T-cell (primary cell): ENCODE data around the gene PDP2. TPM values are rescaled to one million over a fixed set of nuclear protein-coding genes. Genes with fewer than 3 reads are reported as not detected.
"Not testable (repeated sequence)": the region's sequence is repeated elsewhere in the genome, so short reads cannot be mapped to it uniquely, and the experiment has no call there.

ENCODE experiments used
- ATAC-seq, 4 experiments: fragments of 200-7000 bp in 3 of 4; fragments of 150-1000 bp in 1 of 4; cut with Tn5 transposase; replicated peaks in 1 of 4; 1 replicate in 3 of 4; 2 replicates in 1 of 4; pipeline ENCODE4 v1.10.0; 2021; ENCODE audit warnings: moderate library complexity in 3 of 4, mild to moderate bottlenecking in 2 of 4, moderate number of reproducible peaks in 1 of 4
- CTCF ChIA-PET, 2 donors: fragments of 300-600 bp; sonication (Branson Sonifier 250); formaldehyde crosslinking; loops; one replicate each; lab custom pipeline; 2022; ENCODE audit warnings: antibody characterized with exemption in 2 of 2; lab: Charles Lee
- POLR2A ChIA-PET, 2 donors: fragments of 300-600 bp; sonication (Branson Sonifier 250); formaldehyde crosslinking; loops; one replicate each; lab custom pipeline; 2022; ENCODE audit warnings: antibody characterized with exemption in 2 of 2; lab: Charles Lee
- DNase-seq, 35 experiments: peaks; one replicate each; pipeline versions ENCODE4 v3.0.0 to v3.0.0-alpha.2; 2013 to 2023
- H3K27ac ChIP-seq: one replicate; pipeline ENCODE4 v1.5.1; 2013; ENCODE audit warnings: low read length
- H3K27me3 ChIP-seq, 2 experiments: replicated peaks in 1 of 2; 1 replicate in 1 of 2; 2 replicates in 1 of 2; pipeline versions ENCODE4 v1.6.1 to v1.7.0; 2013; ENCODE audit warnings: low read length in 1 of 2, mixed read lengths in 1 of 2; ENCODE audit not compliant: control insufficient read depth in 2 of 2, insufficient read depth in 2 of 2; ENCODE audit errors: extremely low read depth in 1 of 2
- H3K36me3 ChIP-seq, 2 donors: 1 replicate in 1 of 2; 2 replicates in 1 of 2; pipeline versions ENCODE4 v1.6.1 to v1.7.0; 2013; ENCODE audit warnings: low read length in 1 of 2; ENCODE audit not compliant: control insufficient read depth in 2 of 2, insufficient read depth in 1 of 2; ENCODE audit errors: extremely low read depth in 1 of 2
- H3K4me1 ChIP-seq, 2 experiments: 1 replicate in 1 of 2; 2 replicates in 1 of 2; pipeline versions ENCODE4 v1.6.1 to v1.7.0; 2013; ENCODE audit warnings: low read length in 2 of 2, mixed read lengths in 1 of 2; ENCODE audit not compliant: insufficient read depth in 2 of 2, control insufficient read depth in 1 of 2; ENCODE audit errors: extremely low read depth in 1 of 2
- H3K4me3 ChIP-seq, 2 donors: 1 replicate in 1 of 2; 2 replicates in 1 of 2; pipeline versions ENCODE4 v1.5.1 to v1.7.0; 2013; ENCODE audit warnings: mild to moderate bottlenecking in 2 of 2, low read length in 1 of 2, moderate library complexity in 1 of 2; ENCODE audit not compliant: control insufficient read depth in 1 of 2; ENCODE audit errors: extremely low read depth in 1 of 2
- H3K9me3 ChIP-seq: 2 replicates; pipeline ENCODE4 v1.7.0; 2013
- H3K27ac Mint-ChIP-seq, 2 donors: one replicate each; pipeline ENCODE4 v1.8.0; 2020 to 2021; ENCODE audit warnings: mild to moderate bottlenecking in 2 of 2, mixed read lengths in 2 of 2
- H3K27me3 Mint-ChIP-seq, 2 donors: one replicate each; pipeline ENCODE4 v1.8.0; 2021 to 2022; ENCODE audit warnings: mixed read lengths in 2 of 2
- H3K36me3 Mint-ChIP-seq: one replicate; pipeline ENCODE4 v1.8.0; 2021; ENCODE audit warnings: mixed read lengths
- H3K4me1 Mint-ChIP-seq, 3 donors: one replicate each; pipeline ENCODE4 v1.8.0; 2020 to 2022; ENCODE audit warnings: mixed read lengths in 3 of 3, mild to moderate bottlenecking in 1 of 3
- H3K4me3 Mint-ChIP-seq, 3 donors: one replicate each; pipeline ENCODE4 v1.8.0; 2020 to 2022; ENCODE audit warnings: mild to moderate bottlenecking in 3 of 3, mixed read lengths in 3 of 3, moderate library complexity in 3 of 3
- H3K9me3 Mint-ChIP-seq, 3 donors: one replicate each; pipeline ENCODE4 v1.8.0; 2020 to 2022; ENCODE audit warnings: mixed read lengths in 3 of 3
- WGBS: methylation state at CpG from one replicate; pipeline ENCODE4 v1.1.5; 2013; ENCODE audit warnings: missing lambda C conversion rate; ENCODE audit not compliant: insufficient coverage; 5-methylcytosine and 5-hydroxymethylcytosine counted together
- total RNA-seq, 35 experiments: library from RNA in 6 of 35; stranded (reverse) in 6 of 35; fragments of 120-200 nt in 1 of 35; gene quantifications; one replicate each; pipeline versions ENCODE4 v1.2.1 to v1.2.4 and lab custom pipeline; 2013 to 2026

PDP2 gene
- total RNA-seq, 5 donors from 2014 or later (not counting 1 experiment from before 2014, with no cell fraction given) = 7.1 to 16.5 (median 12.5) TPM

DNA sequence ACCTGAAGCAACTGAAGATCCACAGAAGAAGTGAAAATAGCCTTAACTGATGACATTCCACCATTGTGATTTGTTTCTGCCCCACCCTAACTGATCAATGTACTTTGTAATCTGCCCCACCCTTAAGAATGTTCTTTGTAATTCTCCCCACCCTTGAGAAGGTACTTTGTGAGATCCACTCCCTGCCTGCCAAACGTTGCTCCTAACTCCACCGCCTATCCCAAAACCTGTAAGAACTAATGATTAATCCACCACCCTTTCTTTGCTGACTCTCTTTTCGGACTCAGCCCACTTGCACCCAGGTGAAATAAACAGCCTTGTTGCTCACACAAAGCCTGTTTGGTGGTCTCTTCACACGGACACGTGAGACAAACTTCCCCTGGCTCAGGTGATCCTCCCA, 16.4 kb downstream of the PDP2 start:
- POLR2A ChIA-PET, H3K9me3 Mint-ChIP-seq, CTCF ChIA-PET: not testable (repeated sequence)

DNA sequence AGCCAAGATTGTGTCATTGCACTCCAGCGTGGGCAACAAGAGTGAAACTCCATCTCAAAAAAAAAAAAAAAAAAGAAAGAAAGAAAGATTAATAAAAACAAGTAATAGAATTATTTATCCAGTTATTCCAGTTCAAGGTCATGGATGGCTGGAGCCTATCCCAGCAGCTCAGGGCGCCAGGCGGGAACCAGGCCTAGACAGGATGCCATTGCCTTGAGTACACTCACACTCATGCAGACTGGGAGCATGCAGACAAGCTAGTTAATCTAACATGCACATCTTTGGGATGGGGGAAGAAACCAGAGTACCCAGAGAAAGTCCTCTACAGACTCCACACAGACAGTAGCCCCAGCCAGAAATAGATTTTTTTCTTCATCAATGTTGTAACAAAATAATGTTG, 17.9 kb downstream of the PDP2 start:
- DNase-seq = no peak
- Histone ChIP-seq H3K27me3 (peaks cover 0 to 2% of the 10 kb centered on the region in 2 experiments), H3K36me3 (peaks cover 0 to 4% of the 10 kb centered on the region in 2 donors), H3K9me3 (no peaks in the 10 kb centered on the region), H3K4me1 (peaks cover 0 to 7% of the 10 kb centered on the region in 2 experiments), H3K27ac (no peak overlapping the region), H3K4me3 (no peak overlapping the region)
- no peaks in the 10 kb centered on the region for H3K9me3 Mint-ChIP-seq
- H3K36me3 Mint-ChIP-seq = no peaks in the 10 kb centered on the region
- CTCF ChIA-PET = no interaction called here
- peaks cover under 1 to 7% (median 3%) of the 10 kb centered on the region in 3 donors for H3K4me1 Mint-ChIP-seq
- 100% methylated on average over 1 of the region's 3 CpGs for WGBS
- no peak overlapping the region for H3K27ac Mint-ChIP-seq
- POLR2A ChIA-PET = no interaction called here
- H3K4me3 Mint-ChIP-seq = no peak overlapping the region
- ATAC-seq = no peak
- no peaks in the 10 kb centered on the region for H3K27me3 Mint-ChIP-seq

More for the DNA sequence above, 16.4 kb downstream of the PDP2 start:
- not testable (repeated sequence) for H3K36me3 Mint-ChIP-seq, DNase-seq, H3K9me3 ChIP-seq, ATAC-seq, H3K36me3 ChIP-seq, H3K4me3 Mint-ChIP-seq, H3K27me3 Mint-ChIP-seq, H3K27ac ChIP-seq, H3K27me3 ChIP-seq, H3K4me3 ChIP-seq, H3K27ac Mint-ChIP-seq
- WGBS = 83% methylated on average over 4 of the region's 5 CpGs
- peaks cover 0 to 10% of the 10 kb centered on the region in 2 experiments for H3K4me1 ChIP-seq
- H3K4me1 Mint-ChIP-seq = peaks cover 3 to 14% (median 10%) of the 10 kb centered on the region in 3 donors

- Histone ChIP-seq H3K36me3 (peaks cover 0 to 4% of the 10 kb centered on the region in 2 donors), H3K4me3 (no peak overlapping the region), H3K27me3 (peaks cover 0 to 2% of the 10 kb centered on the region in 2 experiments), H3K4me1 (peaks cover 0 to 3% of the 10 kb centered on the region in 2 experiments), H3K9me3 (no peaks in the 10 kb centered on the region), H3K27ac (no peak overlapping the region)
- Mint-ChIP-seq H3K9me3 (no peaks in the 10 kb centered on the region), H3K4me3 (no peak overlapping the region), H3K27me3 (no peaks in the 10 kb centered on the region), H3K4me1 (peaks cover 0 to 6% (median 3%) of the 10 kb centered on the region in 3 donors), H3K27ac (no peak overlapping the region), H3K36me3 (no peaks in the 10 kb centered on the region)
- CTCF ChIA-PET = no interaction called here
- no CpG with 5 or more reads among the region's 2 CpGs for WGBS
- POLR2A ChIA-PET = no interaction called here
- DNase-seq = no peak
- no peak for ATAC-seq
These were observed 18.6 kb downstream of the PDP2 start for GRCh38 chr16:66898933-66899309.

DNA sequence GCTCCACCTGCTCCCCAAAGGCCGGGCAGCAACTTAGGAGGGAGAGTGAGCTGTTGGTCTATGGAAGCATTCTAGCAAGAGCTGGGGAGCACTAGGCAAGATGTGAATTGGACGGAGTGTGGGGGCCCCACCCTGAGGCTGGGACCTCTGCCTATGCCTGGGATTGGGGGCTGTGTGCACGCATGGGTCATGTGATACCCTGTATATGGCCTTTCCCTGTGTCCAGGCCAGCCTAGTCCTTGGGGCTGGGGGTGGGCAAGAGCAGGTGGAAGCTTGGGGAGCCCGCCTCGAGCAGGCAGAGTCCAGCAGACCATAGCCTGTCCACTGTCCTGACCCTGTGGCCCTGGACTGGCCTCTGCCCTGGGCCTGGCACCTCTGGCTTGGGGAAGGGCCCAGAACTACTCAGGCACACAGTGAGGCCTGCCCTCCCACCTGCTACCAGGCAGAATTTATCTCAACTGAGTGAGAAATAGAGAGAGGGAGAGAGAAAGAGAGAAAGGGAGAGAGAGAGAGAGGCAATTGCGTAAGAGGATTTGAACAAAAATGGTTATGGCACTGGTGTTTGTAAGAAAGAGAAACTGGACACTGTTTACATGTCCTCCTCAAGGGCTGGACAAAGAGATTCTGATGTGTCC, 19.1 kb downstream of the PDP2 start:
- no peak overlapping the region for H3K4me3 Mint-ChIP-seq
- ATAC-seq = no peak

GRCh38 chr16:66899945-66900710, 19.8 kb downstream of the PDP2 start:
- no peak overlapping the region for H3K4me3 ChIP-seq
- H3K27ac ChIP-seq = no peak overlapping the region
- WGBS = 66% methylated on average over 5 of the region's 9 CpGs
- ChIA-PET POLR2A (no interaction called here), CTCF (interaction anchor here in 1 of 2 donors (0.6 kb wide), 1 partner anchor 293 kb away, joined by 3 read pairs; no protein-coding TSS in a partner anchor)
- H3K36me3 Mint-ChIP-seq = no peaks in the 10 kb centered on the region
- H3K27me3 Mint-ChIP-seq = no peaks in the 10 kb centered on the region
- peaks cover 0 to 2% of the 10 kb centered on the region in 2 experiments for H3K27me3 ChIP-seq
- H3K9me3 ChIP-seq = no peaks in the 10 kb centered on the region
- no peak overlapping the region for H3K4me3 Mint-ChIP-seq
- H3K9me3 Mint-ChIP-seq = no peaks in the 10 kb centered on the region
- peaks cover 0 to 3% of the 10 kb centered on the region in 2 experiments for H3K4me1 ChIP-seq
- no peaks in the 10 kb centered on the region for H3K36me3 ChIP-seq
- no peak for ATAC-seq
- H3K27ac Mint-ChIP-seq = no peak overlapping the region
- DNase-seq = no peak
- peaks cover 0 to 2% (median 0%) of the 10 kb centered on the region in 3 donors for H3K4me1 Mint-ChIP-seq

More for the DNA sequence above, 19.1 kb downstream of the PDP2 start:
- 94% methylated on average over 4 of the region's 6 CpGs for WGBS
- H3K4me1 Mint-ChIP-seq = peaks cover 0 to 4% (median 3%) of the 10 kb centered on the region in 3 donors
- Histone ChIP-seq H3K27me3 (peaks cover 0 to 2% of the 10 kb centered on the region in 2 experiments), H3K4me1 (peaks cover 0 to 3% of the 10 kb centered on the region in 2 experiments), H3K9me3 (no peaks in the 10 kb centered on the region), H3K27ac (no peak overlapping the region), H3K36me3 (no peaks in the 10 kb centered on the region), H3K4me3 (no peak overlapping the region)
- H3K36me3 Mint-ChIP-seq = no peaks in the 10 kb centered on the region
- no peaks in the 10 kb centered on the region for H3K9me3 Mint-ChIP-seq
- H3K27ac Mint-ChIP-seq = no peak overlapping the region
- DNase-seq = no peak
- CTCF ChIA-PET = no interaction called here
- no peaks in the 10 kb centered on the region for H3K27me3 Mint-ChIP-seq
- POLR2A ChIA-PET = no interaction called here

DNA sequence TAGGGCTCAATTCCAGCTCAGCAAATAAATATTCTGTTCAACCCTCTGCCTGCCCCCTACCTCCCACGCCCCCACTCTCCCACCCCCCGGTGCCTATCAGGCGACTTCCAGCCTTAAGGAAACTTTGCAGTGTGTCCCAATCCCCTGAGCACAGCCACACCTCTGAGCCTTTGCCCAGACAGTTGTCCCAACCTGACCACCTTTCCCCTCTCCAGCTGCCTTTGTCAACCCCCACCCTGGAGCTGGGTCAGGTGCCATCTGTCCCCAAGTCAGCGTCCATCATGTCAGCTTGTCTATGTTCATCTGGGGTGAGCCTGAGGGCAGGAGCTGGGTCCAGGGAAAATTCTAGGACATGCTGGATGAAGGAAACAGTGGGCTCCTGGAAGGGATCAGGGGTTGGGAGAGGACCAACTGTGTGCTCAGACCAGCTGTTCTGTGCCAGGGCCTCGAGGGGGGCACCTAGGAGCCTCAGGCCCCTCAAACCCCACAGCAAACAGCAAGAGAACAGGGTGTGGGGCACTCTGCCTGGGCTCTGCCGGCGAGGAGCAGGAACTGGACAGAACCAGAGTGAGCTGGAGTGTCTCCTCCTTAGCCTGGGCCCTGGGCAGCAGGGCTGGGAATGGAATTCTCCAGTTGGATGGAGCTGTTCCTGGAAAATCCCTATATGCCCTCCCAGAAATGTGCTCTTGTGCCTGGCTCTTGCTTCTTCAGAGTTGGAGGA, 20.6 kb downstream of the PDP2 start:
- Mint-ChIP-seq H3K4me1 (peaks cover 2 to 3% (median 2%) of the 10 kb centered on the region in 3 donors), H3K4me3 (no peak overlapping the region), H3K9me3 (no peaks in the 10 kb centered on the region), H3K27ac (no peak overlapping the region), H3K36me3 (no peaks in the 10 kb centered on the region), H3K27me3 (no peaks in the 10 kb centered on the region)
- no peaks in the 10 kb centered on the region for H3K9me3 ChIP-seq
- no peaks in the 10 kb centered on the region for H3K36me3 ChIP-seq
- H3K4me1 ChIP-seq = peaks cover 0 to 7% of the 10 kb centered on the region in 2 experiments
- H3K27ac ChIP-seq = no peak overlapping the region
- ChIA-PET CTCF (interaction anchor here in 1 of 2 donors (0.6 kb wide), 1 partner anchor 292 kb away, joined by 3 read pairs; no protein-coding TSS in a partner anchor), POLR2A (no interaction called here)
- H3K4me3 ChIP-seq = no peak overlapping the region
- H3K27me3 ChIP-seq = no peaks in the 10 kb centered on the region
- no peak for ATAC-seq
- DNase-seq = no peak
- 88% methylated on average over 3 of the region's 7 CpGs for WGBS
